DMS153 treated with DMSO at 0.1 percent for 48 hours (cell line): ENCODE measurements around the gene EFHD2.
"Not testable (repeated sequence)": the region's sequence is repeated elsewhere in the genome, so short reads cannot be mapped to it uniquely, and the experiment has no call there.

Experiments
- DNase-seq: peaks from one replicate; lab custom pipeline; 2025; ENCODE audit not compliant: unreplicated experiment; lab: John Stamatoyannopoulos, UW

EFHD2 gene

DNA sequence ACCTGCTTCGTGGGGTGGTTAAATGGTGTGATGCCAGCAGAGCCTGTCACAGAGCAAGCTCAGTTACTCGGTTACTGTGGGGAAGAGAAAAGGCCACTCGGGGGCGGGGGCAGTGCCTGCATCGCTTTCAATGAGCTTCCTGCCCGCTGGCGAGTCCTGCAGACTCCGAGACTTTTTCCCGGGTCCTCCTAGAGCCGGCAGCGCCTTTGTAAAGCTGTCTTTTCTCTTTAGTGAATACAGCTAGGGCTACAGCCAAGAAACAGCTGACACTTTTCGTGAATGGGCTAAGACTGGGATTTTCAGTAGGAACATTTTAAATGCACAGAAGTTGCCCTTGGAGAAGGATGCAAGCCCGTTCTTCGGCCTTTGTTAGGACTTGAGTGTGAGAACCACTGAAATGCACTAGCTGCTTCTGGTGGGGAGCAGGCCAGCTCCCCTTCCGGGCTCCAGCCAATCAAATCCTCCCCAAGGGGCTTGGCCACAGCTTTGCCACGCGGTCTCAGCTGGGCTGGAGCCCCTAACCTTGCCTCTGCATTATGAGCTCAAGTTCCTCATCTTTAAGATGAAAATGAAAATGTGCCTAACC, 23.4 kb upstream of the EFHD2 start:
- DNase-seq: no peak

DNA sequence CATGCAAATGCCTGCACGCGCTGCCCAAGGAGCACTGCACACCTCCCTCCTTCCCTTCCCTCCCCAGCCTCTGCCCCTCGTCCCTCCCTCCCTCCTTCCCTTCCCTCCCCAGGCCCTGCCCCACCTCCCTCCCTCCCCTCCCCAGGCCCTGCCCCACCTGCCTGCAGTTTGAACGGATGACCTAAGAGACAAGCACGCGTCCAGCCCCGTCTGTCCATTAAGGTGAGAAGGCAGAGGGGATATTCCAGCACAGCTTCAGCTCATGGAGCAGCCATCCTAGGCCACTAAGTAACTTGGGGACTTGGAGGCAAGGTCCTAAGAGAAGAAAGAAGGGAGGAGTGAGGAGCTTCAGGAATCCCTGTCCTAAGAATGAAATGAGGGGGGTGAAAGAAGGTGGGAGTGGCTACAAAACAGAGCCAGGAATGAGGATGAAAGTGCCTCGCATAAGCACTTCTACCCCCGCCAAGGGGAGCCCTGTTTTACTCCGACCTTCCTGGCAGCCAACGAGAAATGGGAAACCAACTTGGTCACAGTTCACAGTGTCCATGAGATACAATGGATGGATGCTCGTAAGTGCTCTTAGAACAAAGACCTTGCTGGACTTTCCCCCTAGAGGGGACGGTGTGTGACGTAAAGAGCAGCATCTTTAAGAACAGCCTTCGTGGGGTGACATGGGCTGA, 21.3 kb upstream of the EFHD2 start:
- no peak for DNase-seq

- DNase-seq: not testable (repeated sequence)
These were observed 19.9 kb upstream of the EFHD2 start for GRCh38 chr1:15389828-15390227.

DNA sequence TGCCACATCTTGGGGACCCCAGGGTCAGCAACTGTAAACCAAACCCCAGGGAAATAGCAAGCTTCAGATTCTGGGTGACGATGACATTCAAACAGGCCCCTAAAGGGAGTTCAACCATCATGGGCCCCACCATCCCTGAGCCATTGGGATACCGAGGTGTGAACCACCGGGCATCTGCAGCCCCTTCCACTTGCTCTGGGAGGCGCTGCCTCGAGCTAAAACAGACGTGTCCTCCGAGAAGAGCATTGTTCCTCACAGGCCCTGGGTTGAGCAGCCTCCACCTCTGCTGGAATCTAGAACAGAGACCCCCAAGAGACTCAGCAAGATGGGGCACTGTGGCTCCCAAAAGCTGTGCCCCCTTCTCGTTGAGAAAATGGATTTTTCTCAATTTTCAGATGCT, 19.0 kb upstream of the EFHD2 start:
- DNase-seq: no peak

GRCh38 chr1:15391366-15391765, 18.3 kb upstream of the EFHD2 start:
- no peak for DNase-seq

- no peak for DNase-seq
These were observed 16.0 kb upstream of the EFHD2 start for GRCh38 chr1:15393475-15394257.

GRCh38 chr1:15394258-15394690, 15.4 kb upstream of the EFHD2 start:
- no peak for DNase-seq

- DNase-seq: no peak
These were observed 12.5 kb upstream of the EFHD2 start for GRCh38 chr1:15397236-15397635.

GRCh38 chr1:15399710-15400109, 10.0 kb upstream of the EFHD2 start:
- DNase-seq: no peak

- DNase-seq: peak; percentile 71
These were observed 9.1 kb upstream of the EFHD2 start for GRCh38 chr1:15400627-15401026.

GRCh38 chr1:15401391-15402055, 8.2 kb upstream of the EFHD2 start:
- DNase-seq: no peak

DNA sequence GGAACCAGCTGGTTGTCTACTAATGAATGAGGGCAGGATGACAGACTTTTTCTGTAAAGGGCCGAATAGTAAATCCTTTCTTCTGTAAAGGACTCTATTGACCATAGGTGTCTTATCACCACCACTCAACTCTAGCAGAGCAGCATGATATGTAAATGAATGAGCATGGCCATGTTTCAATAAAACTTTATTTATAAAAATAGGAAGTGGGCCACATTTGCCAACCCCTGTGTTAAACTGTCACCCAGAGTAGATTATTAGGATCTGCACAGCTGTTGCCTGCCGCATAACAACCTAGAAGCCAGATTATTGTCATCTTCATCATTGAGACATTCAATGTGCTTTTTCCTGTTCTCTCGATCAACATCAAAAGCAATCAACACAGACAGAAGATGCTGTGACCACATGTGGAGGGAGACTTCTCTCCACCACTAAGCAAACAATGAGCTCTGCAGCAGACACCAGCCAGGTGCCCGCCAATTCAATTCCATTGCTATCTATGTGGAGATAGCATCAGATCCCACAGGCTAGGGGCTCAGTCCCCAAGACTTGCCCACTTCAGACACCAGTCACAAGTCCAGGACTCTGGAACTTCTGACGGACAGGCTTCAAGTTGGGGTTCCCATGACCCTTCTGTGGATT, 6.8 kb upstream of the EFHD2 start:
- DNase-seq: no peak

GRCh38 chr1:15403962-15404580, 5.6 kb upstream of the EFHD2 start:
- no peak for DNase-seq

- no peak for DNase-seq
These were observed 4.4 kb upstream of the EFHD2 start for GRCh38 chr1:15405106-15405850.

DNA sequence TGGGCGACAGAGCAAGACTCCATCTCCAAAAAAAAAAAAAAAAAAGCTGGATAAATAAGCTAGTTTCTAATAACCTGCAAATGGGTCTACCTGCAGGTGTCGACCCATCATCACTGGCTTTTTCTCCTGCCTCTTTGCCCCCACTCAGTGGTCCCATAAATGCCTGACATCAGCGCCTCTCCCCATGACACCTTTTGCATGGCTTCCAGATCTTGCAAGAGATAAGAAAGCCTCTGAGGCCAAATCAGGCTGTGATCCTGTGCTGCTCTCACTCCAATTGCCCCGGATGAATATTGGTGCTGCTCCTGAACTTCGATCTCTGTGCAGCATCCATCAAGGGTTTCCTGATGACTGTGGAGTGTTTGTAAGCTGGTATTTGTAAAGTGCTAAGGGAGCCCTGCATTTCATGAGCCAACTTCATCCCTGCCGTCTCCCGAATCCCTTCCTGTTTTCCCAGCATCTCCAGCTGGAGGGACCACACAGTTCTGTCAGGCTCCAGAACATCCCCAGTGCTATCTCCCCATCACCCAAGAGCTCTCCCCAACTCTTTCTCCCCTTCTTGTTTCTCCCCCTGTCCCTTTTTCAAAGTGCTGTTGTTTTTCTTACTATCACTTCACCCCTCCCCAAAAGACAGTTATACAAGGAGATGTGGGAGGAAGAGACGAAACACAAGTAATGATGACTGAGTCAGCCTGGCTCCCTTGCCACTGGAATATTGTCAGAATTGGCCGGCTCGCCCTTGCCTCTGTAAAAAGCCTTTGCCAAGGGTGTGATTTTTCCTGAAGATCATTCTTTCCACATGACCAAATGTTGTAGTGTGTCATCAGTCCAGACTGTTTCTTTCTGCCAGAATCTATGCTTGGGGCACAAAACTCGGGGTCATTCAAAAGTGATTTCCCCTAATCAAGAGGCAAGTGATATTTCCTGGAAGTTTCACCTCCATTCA, 2.8 kb upstream of the EFHD2 start:
- no peak for DNase-seq

DNA sequence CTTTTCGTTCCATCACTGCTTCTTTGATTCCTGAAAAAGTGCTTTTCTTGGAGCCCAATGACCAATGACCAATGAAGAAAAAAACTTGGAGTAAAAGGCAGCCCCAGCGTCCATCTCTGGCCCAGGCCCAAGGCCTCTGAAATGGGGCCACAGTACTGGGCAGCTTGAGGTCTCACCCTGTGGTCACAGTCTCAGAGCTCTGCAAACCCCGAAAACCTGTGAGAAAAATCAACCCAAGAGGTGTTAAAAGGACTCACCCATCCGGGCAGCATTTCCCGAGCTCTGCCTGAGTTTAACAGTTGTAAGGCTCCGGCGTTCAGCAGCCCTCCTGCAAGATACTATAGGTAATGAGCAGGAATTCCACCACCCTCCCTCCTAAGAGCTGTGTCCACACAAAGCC, 2.1 kb upstream of the EFHD2 start:
- no peak for DNase-seq

- DNase-seq: no peak
These were observed 749 bp upstream of the EFHD2 start for GRCh38 chr1:15408890-15409387.

- DNase-seq: no peak
These were observed 665 bp downstream of the EFHD2 start for GRCh38 chr1:15410223-15410883.
